ENCODE data around the gene LMBR1. TPM values are rescaled to one million over a fixed set of nuclear protein-coding genes. Genes with fewer than 3 reads are reported as not detected.

LMBR1 gene
- total and polyA plus RNA-seq, 2 donors: 27.7 to 29.7 TPM

GRCh38 chr7:156693627-156694026, 199.4 kb downstream of the LMBR1 start:
- 98% methylated on average over 3 of the region's 3 CpGs for WGBS
- no peak for DNase-seq (ENCODE audit: low read depth in 6 of 9, low spot score in 9 of 9)
- Histone ChIP-seq H3K27me3 (ENCODE audit: control insufficient read depth in 2 of 2, insufficient read depth in 1 of 2, low read length in 1 of 2) (no peaks in the 10 kb centered on the region), H3K27ac (ENCODE audit: low read depth in 1 of 2, low read length in 1 of 2) (no peak overlapping the region), H3K4me3 (ENCODE audit: low read length in 2 of 2) (no peak overlapping the region), H3K36me3 (ENCODE audit: control insufficient read depth in 2 of 2, insufficient read depth in 2 of 2, low read length in 1 of 2) (no peaks in the 10 kb centered on the region), H3K9me3 (ENCODE audit: control insufficient read depth in 2 of 2, insufficient read depth in 1 of 2, low read length in 1 of 2) (peaks cover 3 to 14% of the 10 kb centered on the region in 2 donors), H3K4me1 (ENCODE audit: control insufficient read depth in 2 of 2, insufficient read depth in 2 of 2, low read length in 2 of 2) (no peaks in the 10 kb centered on the region)

DNA sequence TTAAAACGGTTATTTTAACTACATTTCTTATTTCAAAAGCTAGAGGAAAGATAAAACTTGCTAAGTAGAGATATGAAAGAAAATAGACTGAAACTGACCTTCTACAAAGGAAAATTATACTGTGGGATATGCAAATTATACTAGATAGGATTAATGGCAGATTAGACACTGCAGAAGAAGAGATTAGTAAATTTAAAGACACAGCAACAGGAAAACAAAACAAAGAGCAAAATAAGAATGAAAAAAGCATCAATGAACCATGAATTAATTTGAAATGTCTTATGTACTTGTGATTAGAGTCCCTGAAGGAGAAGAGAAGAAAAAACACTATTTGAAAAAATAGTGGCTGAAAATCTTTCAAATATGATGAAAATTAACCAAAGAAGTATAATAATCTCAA, 200.1 kb downstream of the LMBR1 start:
- Histone ChIP-seq H3K27me3 (ENCODE audit: control insufficient read depth in 2 of 2, insufficient read depth in 1 of 2, low read length in 1 of 2) (no peaks in the 10 kb centered on the region), H3K27ac (ENCODE audit: low read depth in 1 of 2, low read length in 1 of 2) (no peak overlapping the region), H3K4me1 (ENCODE audit: control insufficient read depth in 2 of 2, insufficient read depth in 2 of 2, low read length in 2 of 2) (no peaks in the 10 kb centered on the region), H3K36me3 (ENCODE audit: control insufficient read depth in 2 of 2, insufficient read depth in 2 of 2, low read length in 1 of 2) (no peaks in the 10 kb centered on the region), H3K9me3 (ENCODE audit: control insufficient read depth in 2 of 2, insufficient read depth in 1 of 2, low read length in 1 of 2) (peaks cover 2 to 7% of the 10 kb centered on the region in 2 donors), H3K4me3 (ENCODE audit: low read length in 2 of 2) (no peak overlapping the region)
- no peak for DNase-seq (ENCODE audit: low read depth in 6 of 9, low spot score in 9 of 9)
- WGBS: 100% methylated on average over 1 of the region's 1 CpG

DNA sequence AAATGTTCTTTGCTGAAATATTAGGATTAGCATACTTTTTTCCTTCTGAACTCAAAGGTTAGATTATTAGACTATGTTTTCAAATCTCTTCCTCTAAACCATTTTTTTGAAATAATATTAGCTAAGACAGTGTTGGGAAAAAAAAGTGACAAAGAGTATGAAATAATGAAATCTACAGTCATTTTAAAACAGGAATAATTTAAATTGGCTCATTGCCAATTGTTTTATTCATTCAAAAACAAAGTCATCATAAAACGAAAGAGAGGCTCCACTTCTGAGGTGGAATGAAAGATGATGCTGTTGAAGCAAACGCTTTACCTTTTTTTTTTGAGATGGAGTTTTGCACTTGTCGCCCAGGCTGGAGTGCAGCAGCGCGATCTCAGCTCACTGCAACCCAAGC, 201.2 kb downstream of the LMBR1 start:
- H3K27ac ChIP-seq (ENCODE audit: low read depth in 1 of 2, low read length in 1 of 2): no peak overlapping the region
- DNase-seq (ENCODE audit: low read depth in 6 of 9, low spot score in 9 of 9): no peak
- no peaks in the 10 kb centered on the region for H3K27me3 ChIP-seq (ENCODE audit: control insufficient read depth in 2 of 2, insufficient read depth in 1 of 2, low read length in 1 of 2)
- no peak overlapping the region for H3K4me3 ChIP-seq (ENCODE audit: low read length in 2 of 2)
- WGBS: 90% methylated on average over 5 of the region's 5 CpGs
- no peaks in the 10 kb centered on the region for H3K36me3 ChIP-seq (ENCODE audit: control insufficient read depth in 2 of 2, insufficient read depth in 2 of 2, low read length in 1 of 2)
- H3K9me3 ChIP-seq (ENCODE audit: control insufficient read depth in 2 of 2, insufficient read depth in 1 of 2, low read length in 1 of 2): peaks cover 1 to 4% of the 10 kb centered on the region in 2 donors
- H3K4me1 ChIP-seq (ENCODE audit: control insufficient read depth in 2 of 2, insufficient read depth in 2 of 2, low read length in 2 of 2): no peaks in the 10 kb centered on the region

DNA sequence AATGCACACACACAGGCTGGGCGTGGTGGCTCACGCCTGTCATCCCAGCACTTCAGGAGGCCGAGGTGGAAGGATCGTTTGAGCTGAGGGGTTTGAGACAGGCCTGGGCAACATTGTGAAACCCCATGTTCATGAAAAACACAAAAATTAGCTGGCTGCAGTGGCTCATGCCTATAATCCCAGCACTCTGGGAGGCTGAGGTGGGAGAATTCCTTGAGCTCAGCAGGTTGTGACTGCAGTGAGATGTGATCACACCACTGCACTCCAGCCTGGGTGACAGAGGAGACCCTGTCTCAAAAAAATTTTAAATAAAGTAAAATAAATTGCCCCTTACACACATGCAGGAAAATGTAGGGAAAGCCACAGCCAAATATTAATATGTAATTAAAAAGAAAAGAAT, 208.3 kb downstream of the LMBR1 start:
- H3K4me3 ChIP-seq (ENCODE audit: low read length in 2 of 2): no peak overlapping the region
- no peaks in the 10 kb centered on the region for H3K9me3 ChIP-seq (ENCODE audit: control insufficient read depth in 2 of 2, insufficient read depth in 1 of 2, low read length in 1 of 2)
- H3K36me3 ChIP-seq (ENCODE audit: control insufficient read depth in 2 of 2, insufficient read depth in 2 of 2, low read length in 1 of 2): peaks cover 6 to 8% of the 10 kb centered on the region in 2 donors
- 96% methylated on average over 4 of the region's 4 CpGs for WGBS
- H3K27ac ChIP-seq (ENCODE audit: low read depth in 1 of 2, low read length in 1 of 2): no peak overlapping the region
- H3K4me1 ChIP-seq (ENCODE audit: control insufficient read depth in 2 of 2, insufficient read depth in 2 of 2, low read length in 2 of 2): no peaks in the 10 kb centered on the region
- no peak for DNase-seq (ENCODE audit: low read depth in 6 of 9, low spot score in 9 of 9)
- H3K27me3 ChIP-seq (ENCODE audit: control insufficient read depth in 2 of 2, insufficient read depth in 1 of 2, low read length in 1 of 2): no peaks in the 10 kb centered on the region

DNA sequence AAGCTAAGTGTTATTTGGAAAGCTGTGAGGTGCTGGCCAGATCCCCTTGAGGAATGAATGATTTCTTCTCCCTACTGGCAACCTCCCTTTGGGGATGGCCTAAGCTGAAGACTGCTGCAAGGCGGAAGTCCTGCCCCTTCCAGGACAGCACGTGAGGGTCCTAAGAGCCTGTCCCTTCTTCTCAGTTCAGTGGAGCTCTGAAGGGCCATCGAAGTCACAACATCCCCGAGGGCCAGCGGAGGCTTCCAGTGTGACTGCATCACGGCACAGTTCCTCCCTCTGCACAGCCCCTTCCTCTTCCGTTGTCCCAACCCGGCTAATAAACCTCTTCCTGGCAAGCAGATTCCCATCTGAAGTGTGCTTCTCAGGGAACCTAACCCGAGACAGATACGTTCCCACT, 208.7 kb downstream of the LMBR1 start:
- H3K4me3 ChIP-seq (ENCODE audit: low read length in 2 of 2): no peak overlapping the region
- no peak for DNase-seq (ENCODE audit: low read depth in 6 of 9, low spot score in 9 of 9)
- no peak overlapping the region for H3K27ac ChIP-seq (ENCODE audit: low read depth in 1 of 2, low read length in 1 of 2)
- no peaks in the 10 kb centered on the region for H3K27me3 ChIP-seq (ENCODE audit: control insufficient read depth in 2 of 2, insufficient read depth in 1 of 2, low read length in 1 of 2)
- no peaks in the 10 kb centered on the region for H3K4me1 ChIP-seq (ENCODE audit: control insufficient read depth in 2 of 2, insufficient read depth in 2 of 2, low read length in 2 of 2)
- no peaks in the 10 kb centered on the region for H3K9me3 ChIP-seq (ENCODE audit: control insufficient read depth in 2 of 2, insufficient read depth in 1 of 2, low read length in 1 of 2)
- peaks cover 6 to 8% of the 10 kb centered on the region in 2 donors for H3K36me3 ChIP-seq (ENCODE audit: control insufficient read depth in 2 of 2, insufficient read depth in 2 of 2, low read length in 1 of 2)
- WGBS: 98% methylated on average over 10 of the region's 10 CpGs

DNA sequence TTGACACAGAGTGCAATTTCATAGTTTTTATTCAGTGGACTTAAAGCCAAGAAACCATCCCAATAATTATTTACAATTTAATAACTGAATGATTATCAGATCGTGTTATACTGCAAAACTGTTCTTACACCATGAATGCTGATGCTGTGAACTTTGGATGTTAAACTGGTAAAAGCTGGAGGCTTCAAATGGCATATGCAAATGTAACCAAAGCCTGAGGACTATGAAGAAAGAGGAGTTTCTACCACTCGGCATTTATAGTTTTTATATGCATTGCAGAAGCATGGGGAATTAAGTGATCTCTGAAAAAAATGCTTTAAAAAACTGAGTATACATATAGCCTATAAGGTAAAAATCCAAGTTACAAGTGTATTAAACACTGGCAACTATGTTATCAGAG, 210.1 kb downstream of the LMBR1 start:
- Histone ChIP-seq H3K4me3 (ENCODE audit: low read length in 2 of 2) (no peak overlapping the region), H3K36me3 (ENCODE audit: control insufficient read depth in 2 of 2, insufficient read depth in 2 of 2, low read length in 1 of 2) (peaks cover 6 to 8% of the 10 kb centered on the region in 2 donors), H3K9me3 (ENCODE audit: control insufficient read depth in 2 of 2, insufficient read depth in 1 of 2, low read length in 1 of 2) (no peaks in the 10 kb centered on the region), H3K27me3 (ENCODE audit: control insufficient read depth in 2 of 2, insufficient read depth in 1 of 2, low read length in 1 of 2) (no peaks in the 10 kb centered on the region), H3K27ac (ENCODE audit: low read depth in 1 of 2, low read length in 1 of 2) (no peak overlapping the region), H3K4me1 (ENCODE audit: control insufficient read depth in 2 of 2, insufficient read depth in 2 of 2, low read length in 2 of 2) (no peaks in the 10 kb centered on the region)
- DNase-seq (ENCODE audit: low read depth in 6 of 9, low spot score in 9 of 9): no peak
- WGBS: 96% methylated on average over 2 of the region's 2 CpGs

GRCh38 chr7:156680281-156680680, 212.7 kb downstream of the LMBR1 start:
- DNase-seq (ENCODE audit: low read depth in 6 of 9, low spot score in 9 of 9): no peak
- no peaks in the 10 kb centered on the region for H3K4me1 ChIP-seq (ENCODE audit: control insufficient read depth in 2 of 2, insufficient read depth in 2 of 2, low read length in 2 of 2)
- no peak overlapping the region for H3K27ac ChIP-seq (ENCODE audit: low read depth in 1 of 2, low read length in 1 of 2)
- H3K36me3 ChIP-seq (ENCODE audit: control insufficient read depth in 2 of 2, insufficient read depth in 2 of 2, low read length in 1 of 2): peaks cover 13 to 18% of the 10 kb centered on the region in 2 donors
- WGBS: 90% methylated on average over 1 of the region's 1 CpG
- no peaks in the 10 kb centered on the region for H3K9me3 ChIP-seq (ENCODE audit: control insufficient read depth in 2 of 2, insufficient read depth in 1 of 2, low read length in 1 of 2)
- H3K4me3 ChIP-seq (ENCODE audit: low read length in 2 of 2): no peak overlapping the region
- H3K27me3 ChIP-seq (ENCODE audit: control insufficient read depth in 2 of 2, insufficient read depth in 1 of 2, low read length in 1 of 2): no peaks in the 10 kb centered on the region

- H3K4me1 ChIP-seq (ENCODE audit: control insufficient read depth in 2 of 2, insufficient read depth in 2 of 2, low read length in 2 of 2): no peaks in the 10 kb centered on the region
- no peak overlapping the region for H3K27ac ChIP-seq (ENCODE audit: low read depth in 1 of 2, low read length in 1 of 2)
- peaks cover 12 to 13% of the 10 kb centered on the region in 2 donors for H3K36me3 ChIP-seq (ENCODE audit: control insufficient read depth in 2 of 2, insufficient read depth in 2 of 2, low read length in 1 of 2)
- no peaks in the 10 kb centered on the region for H3K27me3 ChIP-seq (ENCODE audit: control insufficient read depth in 2 of 2, insufficient read depth in 1 of 2, low read length in 1 of 2)
- DNase-seq (ENCODE audit: low read depth in 6 of 9, low spot score in 9 of 9): no peak
- no peaks in the 10 kb centered on the region for H3K9me3 ChIP-seq (ENCODE audit: control insufficient read depth in 2 of 2, insufficient read depth in 1 of 2, low read length in 1 of 2)
- H3K4me3 ChIP-seq (ENCODE audit: low read length in 2 of 2): no peak overlapping the region
- WGBS: 99% methylated on average over 9 of the region's 9 CpGs
Observed at GRCh38 chr7:156677374-156678054, 215.5 kb downstream of the LMBR1 start.

- Histone ChIP-seq H3K27ac (ENCODE audit: low read depth in 1 of 2, low read length in 1 of 2) (no peak overlapping the region), H3K27me3 (ENCODE audit: control insufficient read depth in 2 of 2, insufficient read depth in 1 of 2, low read length in 1 of 2) (no peaks in the 10 kb centered on the region), H3K4me3 (ENCODE audit: low read length in 2 of 2) (no peak overlapping the region), H3K9me3 (ENCODE audit: control insufficient read depth in 2 of 2, insufficient read depth in 1 of 2, low read length in 1 of 2) (no peaks in the 10 kb centered on the region), H3K4me1 (ENCODE audit: control insufficient read depth in 2 of 2, insufficient read depth in 2 of 2, low read length in 2 of 2) (no peaks in the 10 kb centered on the region), H3K36me3 (ENCODE audit: control insufficient read depth in 2 of 2, insufficient read depth in 2 of 2, low read length in 1 of 2) (peaks cover 13 to 16% of the 10 kb centered on the region in 2 donors)
- WGBS: 89% methylated on average over 19 of the region's 19 CpGs
- DNase-seq (ENCODE audit: low read depth in 6 of 9, low spot score in 9 of 9): no peak
Observed at GRCh38 chr7:156676263-156676662, 216.7 kb downstream of the LMBR1 start.

Data from thymus (tissue), 11 donors.